Astrocyte (in vitro differentiated cells and primary cell): ENCODE results near the gene TKT.

Source experiments
- EZH2 ChIP-seq: IDR thresholded peaks from 2 replicates; pipeline ENCODE4 v1.6.1; 2012; ENCODE audit warnings: mild to moderate bottlenecking, low read length, inconsistent platforms; ENCODE audit not compliant: insufficient read depth
- TF ChIP-seq, protein P1 (sequence below): IDR thresholded peaks from 2 replicates; pipeline ENCODE4 v1.5.1; 2011; ENCODE audit warnings: low read depth, mild to moderate bottlenecking, inconsistent platforms, low read length, moderate library complexity; ENCODE audit not compliant: insufficient read depth

DNA sequence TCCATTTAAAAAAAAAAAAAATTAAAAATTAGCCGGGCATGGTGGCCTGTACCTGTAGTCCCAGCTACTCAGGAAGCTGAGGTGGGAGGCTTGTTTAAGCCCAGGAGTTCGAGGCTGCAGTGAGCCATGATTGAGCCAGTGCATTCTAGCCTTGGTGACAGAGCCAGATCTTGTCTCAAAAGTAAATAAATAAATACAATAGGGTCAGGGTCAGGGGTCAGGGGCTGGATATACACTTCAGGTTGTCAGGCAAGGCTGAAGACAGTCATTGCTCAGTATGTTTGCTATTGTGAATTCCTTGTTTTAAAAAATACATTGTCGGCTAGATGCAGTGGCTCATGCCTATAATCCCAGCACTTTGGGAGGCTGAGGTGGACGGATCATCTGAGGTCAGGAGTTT lies 8.1 kb upstream of the TKT start:
- TF ChIP-seq, protein P1, sequence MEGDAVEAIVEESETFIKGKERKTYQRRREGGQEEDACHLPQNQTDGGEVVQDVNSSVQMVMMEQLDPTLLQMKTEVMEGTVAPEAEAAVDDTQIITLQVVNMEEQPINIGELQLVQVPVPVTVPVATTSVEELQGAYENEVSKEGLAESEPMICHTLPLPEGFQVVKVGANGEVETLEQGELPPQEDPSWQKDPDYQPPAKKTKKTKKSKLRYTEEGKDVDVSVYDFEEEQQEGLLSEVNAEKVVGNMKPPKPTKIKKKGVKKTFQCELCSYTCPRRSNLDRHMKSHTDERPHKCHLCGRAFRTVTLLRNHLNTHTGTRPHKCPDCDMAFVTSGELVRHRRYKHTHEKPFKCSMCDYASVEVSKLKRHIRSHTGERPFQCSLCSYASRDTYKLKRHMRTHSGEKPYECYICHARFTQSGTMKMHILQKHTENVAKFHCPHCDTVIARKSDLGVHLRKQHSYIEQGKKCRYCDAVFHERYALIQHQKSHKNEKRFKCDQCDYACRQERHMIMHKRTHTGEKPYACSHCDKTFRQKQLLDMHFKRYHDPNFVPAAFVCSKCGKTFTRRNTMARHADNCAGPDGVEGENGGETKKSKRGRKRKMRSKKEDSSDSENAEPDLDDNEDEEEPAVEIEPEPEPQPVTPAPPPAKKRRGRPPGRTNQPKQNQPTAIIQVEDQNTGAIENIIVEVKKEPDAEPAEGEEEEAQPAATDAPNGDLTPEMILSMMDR, result no peak
- no peak for TF ChIP-seq EZH2
